IPS-NIHi7 (cell line): ENCODE results near the gene SLAMF7.
A peak's percentile ranks its signal among the peaks of the same experiment; 100 is the strongest.

Experiments
- DNase-seq: peaks from one replicate; pipeline ENCODE4 v3.0.0; 2012; ENCODE audit warnings: mixed read lengths; ENCODE audit errors: extremely low spot score

SLAMF7 gene

DNA sequence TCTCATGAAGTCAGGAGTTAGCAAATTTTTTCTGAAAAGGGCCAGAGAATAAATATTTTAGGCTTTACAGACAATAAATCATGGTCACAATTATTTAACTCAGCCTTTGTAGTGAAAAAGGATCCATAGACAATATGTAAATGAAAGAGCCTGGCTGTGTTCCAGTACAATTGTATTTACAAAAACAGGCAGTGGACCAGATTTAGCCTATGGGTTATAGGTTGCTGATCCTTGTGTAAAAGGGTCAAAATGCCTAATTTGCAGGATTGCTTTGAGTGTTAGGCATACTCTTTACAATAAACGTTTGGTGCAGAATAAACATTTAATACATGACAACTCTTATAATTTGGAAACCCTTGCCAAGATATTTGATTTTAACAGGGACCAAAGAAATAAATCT, 6.5 kb downstream of the SLAMF7 start:
- no peak for DNase-seq

DNA sequence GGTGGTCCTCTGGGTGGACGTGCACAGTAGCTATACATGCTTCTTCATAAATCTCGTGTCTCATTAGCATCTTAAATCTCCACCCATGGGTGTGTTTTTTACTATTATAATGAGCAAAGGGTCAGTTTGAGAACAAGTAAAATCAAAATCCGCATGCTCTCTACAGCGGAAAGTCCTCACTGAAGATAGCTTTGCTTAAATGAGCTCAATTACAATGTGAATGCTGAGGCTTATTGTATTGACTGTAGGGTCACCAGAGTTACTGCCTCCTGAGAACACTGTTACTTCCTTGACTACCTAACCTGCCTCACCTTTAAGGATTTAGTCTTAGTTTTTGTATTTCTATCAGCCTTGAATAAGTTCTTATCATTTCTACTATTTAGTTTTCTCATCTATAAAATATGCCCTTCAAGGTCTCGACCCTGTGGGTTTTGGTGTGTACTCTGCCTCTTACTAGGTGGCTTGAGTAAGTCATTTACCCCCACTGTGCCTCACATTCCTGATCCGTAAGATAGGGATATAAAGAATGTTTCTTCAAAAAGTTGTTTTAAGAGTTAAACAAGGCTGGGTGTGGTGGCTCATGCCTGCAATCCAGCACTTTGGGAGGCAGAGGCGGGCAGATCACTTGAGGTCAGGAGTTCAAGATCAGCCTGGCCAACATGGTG, 7.9 kb downstream of the SLAMF7 start:
- DNase-seq = no peak

DNA sequence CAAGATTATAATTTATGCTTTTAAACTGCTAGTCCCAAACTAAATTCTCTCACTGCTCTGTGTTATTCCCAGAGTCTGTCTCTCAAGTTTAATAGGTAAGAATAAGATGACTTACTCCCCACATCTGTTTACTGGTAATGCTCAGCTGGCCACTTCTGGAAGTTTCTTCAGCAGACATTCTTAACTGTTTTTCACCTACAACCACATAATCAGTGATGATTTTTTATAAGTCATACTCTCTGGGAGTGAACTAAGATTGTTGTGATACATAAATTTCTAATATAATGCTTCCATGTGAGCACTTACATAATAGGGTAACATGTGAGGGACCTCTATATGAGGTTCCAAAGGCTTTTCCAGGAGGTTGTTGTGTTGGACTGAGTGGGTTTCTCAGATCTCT, 8.7 kb downstream of the SLAMF7 start:
- no peak for DNase-seq

DNA sequence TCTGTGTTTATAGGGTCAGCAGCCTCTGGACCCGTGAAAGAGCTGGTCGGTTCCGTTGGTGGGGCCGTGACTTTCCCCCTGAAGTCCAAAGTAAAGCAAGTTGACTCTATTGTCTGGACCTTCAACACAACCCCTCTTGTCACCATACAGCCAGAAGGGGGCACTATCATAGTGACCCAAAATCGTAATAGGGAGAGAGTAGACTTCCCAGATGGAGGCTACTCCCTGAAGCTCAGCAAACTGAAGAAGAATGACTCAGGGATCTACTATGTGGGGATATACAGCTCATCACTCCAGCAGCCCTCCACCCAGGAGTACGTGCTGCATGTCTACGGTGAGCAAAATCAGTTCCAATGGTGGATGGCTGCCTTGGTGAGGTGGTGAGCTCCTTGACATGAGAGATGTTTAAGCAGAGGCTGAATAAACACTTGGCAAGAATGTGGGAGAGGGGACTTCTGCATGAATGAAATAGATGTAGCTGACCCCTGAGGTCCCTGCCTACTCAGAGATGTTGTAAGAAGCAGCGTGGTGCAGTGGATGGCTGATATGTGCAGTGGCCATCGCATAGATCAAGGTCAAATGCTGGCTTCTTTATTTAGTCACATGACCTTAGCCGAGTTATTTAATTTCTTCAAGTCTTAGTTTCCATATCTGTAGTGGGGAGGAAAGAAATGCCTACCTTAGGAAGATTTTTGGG, 9.3 kb downstream of the SLAMF7 start:
- DNase-seq = peak; percentile 46

DNA sequence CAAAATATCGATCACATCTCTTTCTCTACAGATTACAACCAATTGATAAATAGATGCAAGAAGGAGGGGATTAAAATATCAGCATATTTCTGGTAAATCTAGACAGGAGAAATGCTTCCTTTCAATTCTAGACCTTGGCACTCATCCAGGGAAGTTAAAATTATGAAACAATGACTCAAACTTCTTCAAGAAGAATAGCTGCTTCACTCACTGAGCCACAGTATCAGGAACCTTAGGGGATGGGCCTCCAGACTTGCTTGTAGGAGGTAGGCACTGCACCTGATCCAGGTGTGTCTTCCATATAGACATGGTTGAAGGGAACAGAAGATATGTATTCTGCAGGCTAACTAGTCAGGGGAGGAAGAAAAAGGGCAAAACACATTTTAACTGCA, 9.8 kb downstream of the SLAMF7 start:
- DNase-seq = no peak

DNA sequence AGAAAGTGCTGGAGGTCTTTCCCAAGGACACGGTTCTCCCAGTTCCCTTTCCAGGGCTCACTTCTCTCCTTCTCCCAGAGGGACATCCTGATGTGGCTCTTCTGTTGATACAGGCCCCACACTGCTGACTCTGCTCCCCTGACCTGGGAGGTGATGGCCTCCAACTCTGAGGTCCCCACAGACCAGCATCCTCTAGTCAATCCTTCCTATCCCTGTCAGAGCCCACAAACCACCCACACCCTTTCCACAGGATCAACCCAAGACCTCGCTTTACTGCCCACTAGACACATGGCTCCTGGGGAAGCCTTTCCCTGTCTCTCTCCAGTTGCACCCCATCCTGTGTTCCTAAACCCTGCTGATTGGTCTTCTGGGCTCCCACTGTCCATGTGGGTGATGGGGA, 11.6 kb downstream of the SLAMF7 start:
- DNase-seq = no peak

DNA sequence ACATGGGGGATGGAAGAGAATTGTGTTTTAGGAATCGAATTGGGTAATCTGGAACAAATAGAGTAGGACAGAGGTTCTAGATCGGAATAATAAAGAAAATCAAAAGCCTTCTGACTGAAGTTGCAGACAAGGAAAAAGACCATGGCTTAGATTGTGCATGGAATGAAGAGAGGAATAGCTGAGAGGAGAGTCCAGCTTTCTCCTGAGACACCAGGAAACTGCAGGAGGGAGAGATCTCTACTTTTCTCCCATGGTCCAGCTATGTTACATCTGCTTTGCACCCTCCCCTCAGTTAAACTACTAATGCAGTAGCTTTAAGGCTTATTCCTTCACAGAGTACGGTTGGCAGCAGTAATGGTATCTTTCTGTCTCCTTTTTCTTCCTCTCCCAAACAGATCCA, 13.4 kb downstream of the SLAMF7 start:
- DNase-seq = no peak

DNA sequence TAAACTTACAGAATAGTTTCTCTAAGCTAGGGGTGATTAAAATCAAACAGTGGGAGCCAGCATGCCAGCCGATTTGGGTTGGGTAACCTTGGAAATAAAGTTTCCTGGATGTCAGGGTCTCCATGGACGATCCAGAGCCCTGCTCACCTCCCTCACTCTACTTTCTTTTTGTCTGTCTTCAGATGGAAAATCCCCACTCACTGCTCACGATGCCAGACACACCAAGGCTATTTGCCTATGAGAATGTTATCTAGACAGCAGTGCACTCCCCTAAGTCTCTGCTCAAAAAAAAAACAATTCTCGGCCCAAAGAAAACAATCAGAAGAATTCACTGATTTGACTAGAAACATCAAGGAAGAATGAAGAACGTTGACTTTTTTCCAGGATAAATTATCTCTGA, 13.9 kb downstream of the SLAMF7 start:
- DNase-seq = no peak

DNA sequence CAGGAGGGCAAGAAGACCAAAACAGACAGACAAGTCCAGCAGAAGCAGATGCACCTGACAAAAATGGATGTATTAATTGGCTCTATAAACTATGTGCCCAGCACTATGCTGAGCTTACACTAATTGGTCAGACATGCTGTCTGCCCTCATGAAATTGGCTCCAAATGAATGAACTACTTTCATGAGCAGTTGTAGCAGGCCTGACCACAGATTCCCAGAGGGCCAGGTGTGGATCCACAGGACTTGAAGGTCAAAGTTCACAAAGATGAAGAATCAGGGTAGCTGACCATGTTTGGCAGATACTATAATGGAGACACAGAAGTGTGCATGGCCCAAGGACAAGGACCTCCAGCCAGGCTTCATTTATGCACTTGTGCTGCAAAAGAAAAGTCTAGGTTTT, 14.5 kb downstream of the SLAMF7 start:
- no peak for DNase-seq

DNA sequence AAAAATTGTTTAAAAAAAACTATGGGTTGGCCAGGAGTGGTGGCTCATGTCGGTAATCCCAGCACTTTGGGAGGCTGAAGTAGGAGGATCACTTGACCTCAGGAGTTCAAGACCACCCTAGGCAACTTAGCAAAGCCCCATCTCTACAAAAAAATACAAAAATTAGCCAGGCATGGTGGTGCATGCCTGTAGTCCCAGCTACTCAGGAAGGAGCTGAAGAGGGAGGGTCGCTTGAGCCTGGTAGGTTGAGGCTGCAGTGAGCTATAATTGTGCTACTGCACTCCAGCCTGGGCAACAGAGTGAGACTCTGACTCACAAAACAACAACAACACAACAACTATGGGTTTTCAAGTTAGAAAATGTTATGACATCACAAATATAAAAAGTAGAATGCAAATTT, 16.4 kb downstream of the SLAMF7 start:
- no peak for DNase-seq

DNA sequence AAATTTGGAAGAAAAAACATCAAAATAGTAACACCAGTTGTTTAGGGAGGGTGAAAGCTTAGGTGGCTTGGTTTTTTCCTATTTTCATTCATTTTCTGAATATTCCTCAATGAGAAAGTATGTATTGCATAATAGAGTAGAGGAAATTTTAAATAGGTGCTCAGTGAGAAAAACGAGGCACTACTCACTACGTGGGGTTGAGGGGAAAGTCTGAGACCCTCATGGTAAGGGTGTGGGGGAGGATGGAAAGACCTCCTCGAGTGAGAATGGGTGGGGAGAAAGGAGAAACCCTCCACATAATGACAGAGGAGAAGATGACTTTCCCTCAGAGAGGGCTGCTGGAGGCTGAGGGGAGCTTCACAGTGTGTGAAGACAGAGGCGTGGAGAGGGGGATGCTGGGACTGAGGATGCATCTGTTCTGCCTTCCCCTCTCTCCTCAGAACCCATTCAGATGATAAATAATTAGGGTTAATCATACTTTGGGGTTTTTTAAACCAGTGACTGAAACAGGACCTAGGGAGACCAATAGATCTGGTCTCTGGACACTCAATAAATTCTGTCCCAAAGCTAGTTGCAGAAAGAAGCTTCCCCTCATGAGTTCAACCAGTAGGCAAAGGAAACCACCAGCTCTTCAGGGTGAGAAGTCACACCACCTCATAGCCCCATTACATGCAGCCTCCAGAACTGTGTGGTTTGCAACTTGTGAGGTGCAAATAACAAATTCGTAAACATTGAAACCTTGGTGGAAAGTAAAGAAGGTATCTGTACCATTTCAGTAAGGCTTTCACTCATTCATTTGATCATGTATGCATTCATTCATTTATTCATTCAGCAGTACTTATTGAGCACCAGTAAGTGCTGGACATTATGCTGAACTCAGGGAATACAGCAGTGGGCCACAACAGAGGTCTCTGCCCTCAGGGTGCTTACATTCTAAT, 17.1 kb downstream of the SLAMF7 start:
- DNase-seq = no peak

DNA sequence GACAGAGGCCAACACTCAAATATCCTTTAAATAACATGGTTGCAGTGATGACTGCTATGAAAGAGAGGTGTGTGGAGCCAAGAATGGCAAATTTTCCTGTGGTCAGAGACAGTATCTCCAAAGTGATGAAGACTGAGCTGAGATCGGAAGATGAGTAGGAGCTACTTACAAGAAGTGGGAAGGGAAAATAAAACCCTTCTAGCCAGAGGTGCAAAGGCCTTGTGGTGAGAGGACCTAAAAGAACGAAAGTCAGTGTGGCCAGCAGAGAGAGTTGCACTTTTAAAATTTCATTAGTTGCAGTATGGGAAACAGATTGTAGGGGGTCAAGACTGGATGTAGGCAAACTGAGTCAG, 17.8 kb downstream of the SLAMF7 start:
- no peak for DNase-seq

DNA sequence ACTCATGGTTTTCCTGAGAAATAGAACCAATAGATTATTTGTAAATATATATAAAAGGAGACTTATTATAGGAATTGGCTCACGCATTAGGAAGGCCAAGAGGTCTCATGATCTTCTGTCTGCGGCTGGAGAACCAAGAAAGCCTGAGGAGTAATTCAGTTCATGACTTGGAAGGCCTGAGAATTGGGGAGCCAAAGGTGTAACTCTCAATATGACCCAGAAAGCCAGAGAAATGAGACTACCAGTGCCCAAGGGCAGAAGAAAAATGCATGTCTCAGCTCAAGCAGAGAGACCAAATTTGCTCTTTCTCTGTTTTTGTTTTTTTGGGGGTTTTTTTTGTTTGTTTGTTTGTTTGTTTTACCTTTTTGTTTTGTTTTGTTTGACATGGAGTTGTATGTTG, 19.5 kb downstream of the SLAMF7 start:
- no peak for DNase-seq

DNA sequence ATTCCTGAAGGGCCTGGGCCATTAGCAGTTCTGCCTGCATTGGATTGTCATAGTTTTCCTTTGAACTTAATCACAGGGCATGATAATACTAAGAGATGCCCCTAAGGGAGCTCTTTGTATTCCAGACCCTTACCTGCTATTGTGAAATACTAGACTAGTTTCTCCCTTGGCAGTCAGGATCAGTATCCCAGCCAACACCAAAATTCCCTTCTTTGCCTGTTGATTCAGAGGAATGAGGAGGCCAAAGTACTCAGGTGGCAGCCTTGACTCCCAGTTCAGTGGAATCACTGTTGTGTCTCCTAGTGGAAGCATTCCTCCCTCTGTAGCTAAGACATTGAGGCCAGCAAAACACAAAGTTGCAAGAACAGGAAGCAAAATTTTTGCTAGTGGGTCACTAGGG, 20.7 kb downstream of the SLAMF7 start:
- DNase-seq = no peak

DNA sequence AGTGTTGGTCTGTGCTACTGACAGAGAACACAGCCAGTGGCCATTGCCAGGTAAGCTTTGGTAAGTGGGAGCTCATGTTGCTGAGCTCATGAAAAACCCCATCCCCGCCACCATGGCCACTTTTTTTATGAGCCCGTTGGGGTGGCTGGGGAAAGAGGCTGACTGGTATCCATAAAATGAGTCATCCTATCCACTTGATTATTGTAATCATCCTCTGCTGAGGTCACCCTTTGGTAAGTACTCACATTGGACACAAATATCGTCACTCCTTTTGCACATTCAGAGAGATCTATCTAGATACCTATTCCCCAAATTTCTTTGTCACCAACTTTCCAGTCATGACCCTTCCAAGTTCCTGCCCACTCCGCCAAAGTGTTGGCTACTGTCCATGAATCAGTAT, 22.0 kb downstream of the SLAMF7 start:
- no peak for DNase-seq

DNA sequence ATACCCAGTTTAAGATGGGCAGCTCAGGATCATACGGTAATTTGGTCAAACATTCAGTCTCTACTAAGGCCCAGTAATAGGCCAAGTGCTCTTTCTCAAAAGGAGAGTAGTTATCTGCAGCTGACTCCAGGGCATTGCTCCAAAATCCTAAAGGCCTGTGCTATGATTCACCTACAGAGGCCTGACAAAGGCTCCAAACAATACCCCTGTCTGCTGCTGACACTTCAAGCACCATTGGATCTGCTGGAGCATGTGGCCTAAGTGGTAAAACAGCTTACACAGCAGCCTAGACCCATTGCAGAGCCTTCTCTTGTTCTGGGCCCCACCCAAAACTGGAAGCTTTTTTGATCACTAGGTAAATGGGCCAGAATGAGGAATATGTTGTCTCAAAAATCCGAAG, 22.8 kb downstream of the SLAMF7 start:
- DNase-seq = no peak

DNA sequence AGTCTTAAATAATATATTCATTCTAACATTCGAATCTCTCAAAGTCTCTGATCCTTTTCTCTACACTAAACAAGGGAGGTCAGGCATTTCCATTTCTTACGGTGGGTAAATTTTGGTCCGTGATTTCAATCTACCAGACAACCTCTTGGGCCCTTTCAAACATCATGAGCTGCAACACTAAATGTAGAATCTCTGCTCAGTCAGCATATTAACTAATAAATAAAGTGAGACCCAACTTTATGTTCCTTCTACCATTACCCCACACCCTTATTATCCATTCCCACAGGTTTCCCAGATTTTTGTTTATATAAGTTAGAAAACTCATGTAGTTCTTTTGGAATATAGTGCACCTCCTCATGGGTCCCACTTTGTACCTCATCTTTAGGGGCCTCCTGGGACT, 24.9 kb downstream of the SLAMF7 start:
- DNase-seq = no peak

DNA sequence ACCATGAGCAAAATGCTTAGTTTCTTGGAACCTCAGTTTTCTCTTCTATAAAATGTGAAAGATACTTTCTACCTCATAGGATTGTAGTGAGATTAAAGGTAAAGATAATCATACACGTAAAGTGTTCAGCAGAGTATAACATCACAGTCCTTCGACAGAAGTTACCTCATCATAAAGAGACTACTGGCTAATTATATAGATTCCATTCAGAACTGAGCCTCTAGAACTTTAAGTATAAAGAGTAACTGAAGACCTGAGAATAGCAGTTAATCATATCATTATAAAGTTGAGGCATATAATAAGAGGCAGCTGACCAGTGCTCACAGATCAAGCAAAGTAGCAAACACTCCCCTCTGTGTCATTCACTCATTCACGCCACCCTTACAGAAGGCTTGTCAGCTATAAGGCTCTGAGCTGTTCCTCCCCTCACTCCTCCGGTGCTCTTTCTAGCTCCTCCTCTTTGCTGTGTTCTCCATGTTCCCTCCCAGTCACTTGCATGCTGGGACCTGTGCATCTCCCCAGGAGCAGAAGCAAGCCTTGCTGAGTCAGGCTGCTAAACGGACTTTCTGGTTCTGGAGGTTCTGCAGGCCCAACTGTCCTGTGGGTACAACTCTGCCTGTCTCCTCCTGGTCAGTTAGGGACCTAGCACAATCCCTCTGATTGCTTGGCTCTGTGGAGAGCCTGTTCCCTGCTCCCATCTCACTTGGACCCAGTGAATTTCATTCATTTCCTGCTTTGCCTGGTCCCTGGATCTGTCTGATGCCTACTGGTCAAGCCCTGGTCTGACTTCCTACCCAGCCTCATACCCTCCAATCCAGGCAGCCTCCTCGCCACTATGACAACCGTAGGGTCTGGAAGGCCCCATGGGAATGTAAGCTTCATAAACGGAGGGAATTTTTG, 28.6 kb downstream of the SLAMF7 start:
- DNase-seq = no peak

DNA sequence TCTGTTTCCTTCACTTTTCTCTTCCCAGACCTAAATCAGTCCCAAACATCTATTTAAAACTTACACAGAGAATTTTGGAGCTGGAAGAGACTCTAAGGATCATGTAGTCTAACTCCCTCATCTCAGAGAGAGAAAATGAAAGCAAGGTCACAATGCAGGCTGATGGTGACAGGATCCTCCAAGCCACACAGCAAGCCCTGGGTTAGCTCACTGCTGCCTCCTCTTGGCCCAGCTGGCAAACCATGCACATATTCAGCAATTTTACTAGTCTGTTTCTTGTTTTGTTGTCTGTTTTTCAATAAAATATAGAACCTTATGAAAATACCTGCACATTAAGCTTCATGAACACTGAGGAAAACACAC, 29.2 kb downstream of the SLAMF7 start:
- DNase-seq = peak; percentile 73

DNA sequence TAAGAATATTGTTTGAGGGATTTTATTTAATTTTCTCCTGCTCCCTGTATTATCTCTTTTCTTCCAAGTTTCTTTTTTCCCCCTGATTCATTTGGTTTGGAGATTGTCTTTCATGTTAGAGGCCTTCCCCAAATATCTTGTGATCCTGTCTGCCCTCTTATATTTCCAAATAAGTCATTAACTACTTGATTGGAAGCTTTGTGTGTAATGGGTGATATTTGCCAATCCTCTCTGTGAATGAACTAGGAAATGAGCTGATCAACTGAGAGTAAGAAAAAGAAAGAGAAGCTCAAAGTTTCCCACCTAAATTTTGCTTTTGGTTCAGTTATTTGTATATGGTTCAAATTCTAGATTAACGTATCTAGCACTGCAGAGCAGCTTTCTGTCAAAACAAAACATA, 33.3 kb downstream of the SLAMF7 start:
- DNase-seq = no peak

DNA sequence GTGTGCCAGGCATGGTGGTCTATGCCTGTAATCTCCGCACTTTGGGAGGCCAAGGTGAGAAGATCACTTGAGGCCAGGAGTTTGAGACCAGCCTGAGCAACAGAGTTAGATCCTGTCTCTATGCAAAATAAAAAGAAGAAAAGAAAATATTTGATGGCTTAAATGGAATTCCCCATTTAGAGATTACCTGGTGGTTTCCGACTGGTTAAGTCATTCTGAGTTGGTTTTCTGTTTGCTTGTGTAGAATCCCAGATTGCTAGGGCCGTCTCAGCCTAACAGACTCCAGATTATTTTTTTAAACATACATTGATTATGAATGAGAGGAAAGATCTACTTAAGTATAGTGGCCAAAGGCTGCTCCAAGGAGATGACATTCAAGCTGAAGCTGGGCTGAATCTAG, 34.0 kb downstream of the SLAMF7 start:
- DNase-seq = no peak
